HG03442 (cell line): ENCODE measurements around the gene RNASE8.

Experiments used
- ATAC-seq: cut with Tn5 transposase; IDR thresholded peaks from one replicate; pipeline ENCODE4 v1.9.1; 2021; ENCODE audit warnings: mild to moderate bottlenecking, moderate library complexity; ENCODE audit not compliant: unreplicated experiment

Gene RNASE8

GRCh38 chr14:21090194-21090939 is 32.7 kb downstream of the RNASE8 start:
- ATAC-seq: no peak

DNA sequence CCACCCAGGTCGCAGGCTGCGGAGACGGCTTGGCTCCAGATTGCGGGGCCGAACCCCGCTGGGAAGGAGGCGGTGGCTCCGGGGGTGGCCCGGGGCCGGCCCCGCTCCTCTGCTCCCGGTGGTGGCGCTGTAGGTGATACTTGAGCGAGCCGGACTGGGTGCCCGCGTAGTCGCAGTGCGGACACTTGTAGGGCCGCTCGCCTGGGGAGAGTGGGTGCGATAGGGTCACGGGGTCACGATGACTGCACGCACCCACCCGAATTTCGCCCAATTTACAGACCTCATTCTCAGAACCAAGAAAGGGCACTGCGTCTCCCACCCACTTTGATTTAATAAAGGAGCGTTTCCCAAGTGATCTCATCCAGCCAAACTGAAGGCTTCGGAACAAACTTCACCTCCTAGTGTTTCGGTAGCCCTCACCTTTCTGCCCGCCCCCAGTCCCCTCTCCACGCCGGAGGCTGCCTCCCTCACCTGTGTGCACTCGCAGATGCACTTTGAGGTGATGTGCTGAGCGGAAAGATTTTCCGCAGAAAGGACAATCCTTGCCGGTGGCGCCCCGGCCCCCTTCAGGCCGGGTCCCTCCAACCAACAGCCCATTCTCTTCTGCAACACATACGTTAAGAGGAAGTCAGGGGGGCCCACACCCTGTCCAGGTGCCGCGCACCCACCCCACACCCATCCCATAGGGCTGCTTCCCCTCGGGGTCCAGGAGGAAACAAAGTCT is 33.5 kb downstream of the RNASE8 start:
- ATAC-seq: no peak

DNA sequence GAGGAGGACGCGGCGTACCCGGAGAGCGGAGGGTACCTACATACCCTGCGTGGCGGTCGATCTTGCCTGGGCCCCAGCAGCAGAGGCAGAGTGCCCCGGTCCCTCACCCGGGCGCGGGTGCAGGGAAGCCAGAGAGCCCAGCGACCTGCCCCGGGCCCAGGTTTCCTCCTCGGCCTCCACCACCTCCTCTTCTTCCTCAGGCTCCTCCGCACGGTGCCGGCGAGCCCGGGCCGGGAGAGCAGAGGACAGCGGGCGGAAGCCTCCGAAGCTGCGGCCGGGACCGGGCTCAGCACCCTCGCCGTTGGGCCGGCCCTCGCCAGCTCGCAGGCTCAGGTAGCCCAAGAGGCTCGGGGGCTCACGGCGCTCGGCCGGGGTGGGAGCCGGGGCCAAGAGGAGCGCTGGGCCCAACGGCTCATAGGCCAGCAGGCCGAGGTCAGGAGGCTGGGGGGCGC is 34.2 kb downstream of the RNASE8 start:
- no peak for ATAC-seq

- peak; percentile 85 for ATAC-seq
These were observed 34.8 kb downstream of the RNASE8 start for GRCh38 chr14:21092273-21093011.

GRCh38 chr14:21093018-21093417 is 35.4 kb downstream of the RNASE8 start:
- no peak for ATAC-seq

- no peak for ATAC-seq
These were observed 36.4 kb downstream of the RNASE8 start for GRCh38 chr14:21093769-21094681.

- ATAC-seq: no peak
These were observed 38.0 kb downstream of the RNASE8 start for GRCh38 chr14:21095430-21096205.

DNA sequence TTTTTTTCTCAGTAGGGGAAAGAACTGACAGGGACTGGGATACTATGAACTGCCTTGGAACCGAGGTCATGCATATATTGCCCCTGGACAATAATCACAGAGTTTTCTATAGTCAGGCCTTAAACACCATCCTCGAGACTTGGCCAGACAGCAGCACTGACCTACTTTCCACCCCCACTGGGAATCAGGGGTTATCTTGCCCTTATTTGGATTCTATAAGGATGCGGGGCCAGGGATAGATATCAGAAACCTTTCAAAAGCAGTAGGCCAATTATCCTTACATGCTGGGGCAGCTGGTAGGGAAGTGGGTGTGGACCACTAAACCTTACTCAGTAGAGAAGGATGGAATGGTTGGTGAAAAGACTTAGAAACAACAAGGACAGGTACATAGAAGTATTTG is 38.8 kb downstream of the RNASE8 start:
- no peak for ATAC-seq

DNA sequence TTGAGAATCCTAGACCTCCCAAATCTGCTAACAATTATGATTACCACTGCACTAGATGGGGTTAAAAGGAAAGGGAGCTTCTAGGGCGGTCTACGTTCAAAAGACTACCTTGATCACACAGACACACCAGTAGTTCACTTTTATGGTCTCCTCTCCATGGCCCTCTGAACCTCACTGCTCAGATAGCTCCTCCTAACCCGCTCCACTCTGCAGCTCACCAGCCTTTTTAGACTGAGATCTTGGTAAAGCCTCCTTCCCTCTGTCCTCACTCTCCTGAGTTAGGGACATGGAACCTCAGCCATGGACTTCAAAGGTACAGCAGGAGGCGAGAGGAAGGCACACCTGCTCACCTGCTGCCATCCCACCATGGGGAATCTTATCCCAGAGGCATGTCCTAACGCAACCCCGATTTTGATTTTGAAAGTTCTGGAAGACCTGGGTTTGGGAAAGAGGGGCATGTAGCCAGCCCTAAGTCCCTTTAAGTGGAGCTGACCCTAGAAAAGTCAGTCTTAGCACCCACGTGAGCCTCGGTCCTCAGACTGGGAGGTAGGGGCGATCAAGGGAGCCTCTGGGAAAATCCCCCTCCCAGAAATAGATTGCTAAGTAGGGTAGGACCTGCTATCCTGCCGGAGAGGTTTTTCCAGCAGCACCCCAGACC is 39.5 kb downstream of the RNASE8 start:
- no peak for ATAC-seq

GRCh38 chr14:21097636-21098075 is 40.0 kb downstream of the RNASE8 start:
- ATAC-seq: no peak

DNA sequence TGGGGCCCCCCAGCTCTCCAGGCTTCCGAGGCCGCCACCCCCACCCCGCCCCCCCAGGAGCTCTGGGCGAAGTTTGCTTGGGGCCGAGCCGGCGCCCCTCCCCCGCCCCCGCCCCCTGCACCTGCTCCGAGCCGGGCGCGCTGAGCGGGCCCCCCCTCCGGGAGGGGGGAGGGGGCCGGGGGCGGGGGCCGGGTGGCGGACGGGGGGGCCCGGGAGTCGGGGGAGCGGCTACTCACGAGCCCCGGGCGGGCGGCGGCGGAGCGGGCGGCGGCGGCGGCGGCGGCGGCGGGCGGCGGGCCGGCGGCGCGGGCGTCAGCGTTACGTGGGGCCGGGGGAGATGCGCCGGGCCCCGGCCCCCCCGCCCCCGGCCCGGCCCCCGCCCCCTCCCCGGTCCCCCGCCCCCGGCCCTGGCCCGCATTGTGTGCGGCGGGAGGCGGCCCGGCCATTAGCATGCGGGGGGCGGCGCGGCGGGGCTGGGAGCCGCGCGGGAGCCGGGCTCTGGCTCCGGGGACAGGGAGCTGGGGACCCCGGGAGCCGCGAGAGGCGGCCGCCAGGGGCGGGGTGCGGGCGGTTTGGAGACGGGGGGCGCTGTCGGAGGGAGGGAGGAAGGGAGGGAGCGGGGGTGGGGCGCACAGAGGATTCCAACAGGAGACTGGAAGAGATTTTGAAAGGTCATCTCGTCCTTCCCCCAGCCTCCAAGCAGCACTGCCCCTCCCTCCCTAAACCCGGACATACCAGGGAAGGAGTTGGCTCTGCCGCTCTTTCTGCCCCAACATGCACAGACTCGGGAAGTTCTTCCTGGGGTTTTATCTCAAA is 40.7 kb downstream of the RNASE8 start, which contains the start of gene ZNF219:
ZNF219 (minus strand) TSS at position 580 of the 816 bp plus-strand sequence. CDS start 5,064 bp downstream, outside the sequence.
- no peak for ATAC-seq

DNA sequence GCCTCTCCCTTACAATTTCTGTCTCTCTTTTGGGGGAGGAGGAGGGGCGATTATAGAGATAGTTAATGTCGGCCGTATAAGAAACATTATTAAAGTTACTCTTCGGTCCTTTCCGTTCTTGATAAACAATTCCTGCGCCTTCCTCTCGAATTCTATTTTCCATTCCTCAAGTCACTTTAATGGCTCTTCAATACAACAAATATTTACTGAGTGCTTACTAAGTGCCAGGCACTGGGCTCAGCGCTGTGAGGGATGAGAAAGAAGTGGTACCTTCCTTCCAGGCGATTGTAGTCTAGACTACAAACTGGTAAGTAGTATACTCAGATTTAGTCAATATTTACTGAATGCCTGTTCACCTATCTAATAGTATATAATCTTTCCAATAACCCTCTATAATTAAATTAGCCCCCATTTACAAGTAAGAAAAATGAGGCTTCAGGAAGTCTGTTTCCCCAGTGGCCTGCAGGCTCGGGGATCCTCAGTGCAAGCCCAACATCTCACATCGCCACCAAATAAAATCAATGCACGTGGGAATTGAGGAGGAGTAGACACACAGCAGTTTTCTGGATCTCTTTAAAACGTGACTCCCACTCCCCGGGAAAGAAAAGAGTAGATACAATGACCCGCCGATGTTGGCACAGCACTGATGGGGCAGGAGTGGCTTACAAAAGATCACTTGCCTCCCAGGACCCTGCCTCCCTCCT is 41.4 kb downstream of the RNASE8 start:
- no peak for ATAC-seq

DNA sequence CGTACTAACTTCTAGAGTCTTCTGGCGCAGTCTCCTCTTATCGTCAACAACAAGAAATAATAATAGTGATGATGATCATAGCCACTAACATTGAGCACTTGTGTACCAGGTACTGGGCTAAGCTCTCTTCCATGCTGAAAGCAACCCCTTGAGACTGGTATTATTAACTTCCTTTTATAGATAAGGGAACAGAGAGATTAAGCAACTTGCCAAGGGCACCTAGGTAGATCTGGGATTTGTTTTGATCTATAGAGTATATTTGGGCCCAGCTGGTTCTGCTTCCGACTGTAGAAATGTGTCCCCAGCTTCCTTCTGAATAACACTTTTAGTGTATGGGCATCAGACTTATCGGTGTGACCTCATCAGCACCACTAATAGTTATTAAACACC is 42.0 kb downstream of the RNASE8 start:
- ATAC-seq: no peak

GRCh38 chr14:21100931-21101330 is 43.3 kb downstream of the RNASE8 start, which contains the start of gene TMEM253:
Gene TMEM253, plus strand, starts transcription at chr14:21101066. Its CDS starts 278 bp downstream, at chr14:21101344.
- ATAC-seq: no peak

DNA sequence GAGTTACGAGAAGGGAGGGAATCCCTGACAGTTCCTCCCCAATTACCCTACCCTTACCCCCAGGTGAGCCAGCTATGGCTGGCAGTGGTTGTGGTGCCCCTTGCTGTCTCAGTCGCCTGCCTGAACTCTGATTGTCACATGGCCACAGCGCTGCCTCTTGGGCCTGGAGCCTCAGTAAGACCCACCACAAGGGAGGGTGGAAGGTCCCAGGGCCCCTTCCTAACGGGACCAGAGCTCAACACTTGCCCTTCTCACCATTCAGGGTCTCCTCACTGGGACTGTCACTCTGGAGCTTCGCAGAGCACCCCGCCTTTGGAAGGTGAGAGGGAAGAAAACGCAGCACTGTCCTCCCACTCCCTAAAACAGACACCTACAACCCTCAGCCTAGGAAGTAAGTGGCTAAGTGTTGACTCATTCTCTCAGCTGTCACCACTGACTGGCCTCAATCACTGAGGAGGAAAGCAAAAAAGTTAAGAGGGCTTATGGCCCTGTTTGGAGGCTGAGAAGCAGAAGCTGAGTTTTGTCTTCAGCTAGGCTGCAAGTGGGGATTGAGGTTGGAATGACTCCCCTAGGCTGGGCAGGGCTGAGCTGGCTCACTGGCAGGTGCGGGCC is 44.3 kb downstream of the RNASE8 start:
- no peak for ATAC-seq

GRCh38 chr14:21102521-21103410 is 45.1 kb downstream of the RNASE8 start:
- no peak for ATAC-seq
